Nucleus accumbens (tissue), 56 donors: ENCODE data around the gene EN2.

Experiments used
- DNase-seq, 56 donors: peaks; one replicate each; lab custom pipeline; 2025; lab: John Stamatoyannopoulos, UW

EN2 gene

DNA sequence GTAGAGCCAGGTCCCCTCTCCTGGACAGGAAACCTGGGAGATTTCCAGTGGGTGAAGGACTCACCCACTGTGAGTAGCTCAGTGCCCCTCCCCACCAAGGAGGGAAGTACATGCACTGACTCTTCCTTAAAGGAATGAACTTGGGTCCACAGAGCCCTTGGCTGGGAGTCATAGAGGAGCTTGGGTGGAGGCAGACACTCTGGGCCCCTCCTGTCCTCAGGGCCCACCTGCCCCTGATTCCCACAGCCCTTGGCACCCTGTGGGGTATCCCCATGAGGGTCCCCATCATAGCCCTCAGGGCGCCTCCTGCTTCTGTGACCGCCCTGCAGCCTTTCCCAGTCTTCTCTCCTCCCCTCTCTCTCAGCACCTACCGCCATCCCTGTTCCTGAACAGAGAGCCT lies 3.7 kb downstream of the EN2 start:
- DNase-seq = no peak

- no peak for DNase-seq
Measured at GRCh38 chr7:155462163-155462735, 4.3 kb downstream of the EN2 start.

GRCh38 chr7:155463114-155463811 lies 5.3 kb downstream of the EN2 start:
- DNase-seq = no peak

- DNase-seq = no peak
Measured at GRCh38 chr7:155464183-155464582, 6.3 kb downstream of the EN2 start.

GRCh38 chr7:155464948-155465739 lies 7.2 kb downstream of the EN2 start:
- DNase-seq = no peak

DNA sequence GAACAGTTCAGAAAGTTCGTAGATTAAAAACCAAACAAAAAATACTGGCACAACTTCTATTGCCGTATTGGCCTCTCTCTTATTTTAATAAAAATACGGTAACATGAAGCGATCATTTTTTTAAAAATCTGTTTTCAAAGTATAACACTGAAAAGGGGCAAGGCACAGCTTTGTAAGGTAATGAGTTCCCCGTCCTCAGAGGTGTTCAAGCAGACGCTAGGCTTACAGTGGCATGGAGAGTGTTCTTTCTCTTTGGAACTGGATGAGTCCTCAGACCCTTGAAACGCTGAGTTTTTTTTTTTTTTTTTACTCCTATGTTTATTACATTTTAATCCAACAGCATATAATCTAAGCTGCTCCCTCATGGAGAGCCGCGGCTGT lies 7.8 kb downstream of the EN2 start:
- DNase-seq = no peak

DNA sequence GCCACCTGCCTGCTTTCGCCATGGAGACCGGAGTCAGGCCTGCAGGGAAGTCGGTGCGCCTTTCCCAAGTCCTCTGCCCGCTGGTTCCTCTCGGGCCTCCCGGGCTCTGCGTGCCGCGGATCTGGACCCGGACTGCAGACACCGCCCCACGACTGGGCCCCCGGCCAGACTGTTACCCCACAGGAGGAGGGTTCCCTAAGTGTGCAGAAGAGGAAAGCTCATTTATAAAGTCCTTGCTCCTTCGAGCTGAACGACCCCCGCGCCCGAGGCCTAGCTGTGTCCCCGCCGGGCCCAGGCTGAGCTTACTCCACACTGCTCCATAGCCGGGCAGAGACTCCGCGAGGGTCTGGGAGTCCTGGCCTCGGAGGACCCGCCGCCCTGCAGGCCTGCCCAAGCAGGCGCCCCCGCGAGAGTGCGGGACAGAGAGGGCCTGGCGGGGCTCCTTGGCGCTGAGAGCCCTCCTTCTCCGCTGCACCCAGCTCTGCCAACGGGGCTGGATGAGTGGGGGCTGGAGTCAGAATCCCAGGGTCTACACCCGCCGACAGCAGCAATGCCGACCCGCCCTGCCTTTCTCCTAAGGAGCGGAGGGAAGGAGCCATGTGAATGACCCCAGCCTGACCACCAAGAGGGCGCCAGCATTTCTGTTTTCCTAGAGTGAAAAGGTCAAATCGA lies 8.3 kb downstream of the EN2 start:
- no peak for DNase-seq

GRCh38 chr7:155466814-155467733 lies 9.1 kb downstream of the EN2 start:
- no peak for DNase-seq

DNA sequence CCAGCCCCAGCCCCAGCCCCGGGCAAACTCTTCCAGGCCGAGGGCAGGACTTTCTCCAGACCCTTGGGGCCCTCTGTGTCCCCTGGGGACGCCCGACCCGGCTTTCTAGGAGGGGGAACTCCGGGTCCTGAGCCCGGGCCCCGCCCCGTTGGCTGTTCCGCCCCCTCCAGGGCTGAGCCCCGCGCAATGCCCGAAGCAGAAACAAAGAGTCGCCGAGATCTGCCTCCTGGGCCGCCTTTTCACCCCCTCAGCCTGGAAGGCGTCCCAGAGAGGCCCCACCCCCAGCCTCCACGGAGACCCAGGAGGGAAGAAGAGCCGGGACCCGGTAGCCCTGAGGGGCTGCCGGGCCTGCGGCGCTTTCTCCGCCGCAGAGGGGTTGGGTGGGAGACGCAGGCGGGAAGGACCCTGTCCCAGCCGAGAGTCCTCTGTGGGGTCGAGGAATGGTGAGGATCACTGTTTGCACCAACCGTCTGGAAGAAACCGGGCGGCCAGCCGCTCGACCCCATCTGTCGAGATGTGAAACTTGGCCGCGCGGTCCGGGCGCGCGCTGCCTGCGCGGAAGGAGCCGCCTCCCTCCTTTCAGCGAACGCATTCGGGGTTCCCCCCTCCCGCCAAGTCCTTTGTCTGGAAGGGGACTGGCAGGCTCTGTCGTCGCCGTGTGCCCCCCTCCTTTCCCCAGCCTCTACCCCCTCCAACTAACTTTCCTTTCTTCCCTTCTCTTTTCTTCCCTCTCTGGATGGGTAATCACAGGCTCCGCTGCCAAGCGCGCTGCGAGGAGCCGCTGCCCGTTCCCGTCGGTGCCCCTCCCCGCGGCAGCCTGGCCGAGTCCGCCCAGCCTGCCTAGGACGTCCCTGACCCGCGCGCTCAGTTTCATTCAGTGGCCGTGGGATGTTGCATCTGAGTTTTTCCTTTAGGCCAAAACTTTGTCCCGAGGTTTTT lies 10.2 kb downstream of the EN2 start:
- DNase-seq = no peak

GRCh38 chr7:155468785-155469148 lies 10.8 kb downstream of the EN2 start:
- DNase-seq = no peak

- DNase-seq = no peak
Measured at GRCh38 chr7:155469311-155470185, 11.6 kb downstream of the EN2 start.

- no peak for DNase-seq
Measured at GRCh38 chr7:155470186-155470487, 12.2 kb downstream of the EN2 start.

DNA sequence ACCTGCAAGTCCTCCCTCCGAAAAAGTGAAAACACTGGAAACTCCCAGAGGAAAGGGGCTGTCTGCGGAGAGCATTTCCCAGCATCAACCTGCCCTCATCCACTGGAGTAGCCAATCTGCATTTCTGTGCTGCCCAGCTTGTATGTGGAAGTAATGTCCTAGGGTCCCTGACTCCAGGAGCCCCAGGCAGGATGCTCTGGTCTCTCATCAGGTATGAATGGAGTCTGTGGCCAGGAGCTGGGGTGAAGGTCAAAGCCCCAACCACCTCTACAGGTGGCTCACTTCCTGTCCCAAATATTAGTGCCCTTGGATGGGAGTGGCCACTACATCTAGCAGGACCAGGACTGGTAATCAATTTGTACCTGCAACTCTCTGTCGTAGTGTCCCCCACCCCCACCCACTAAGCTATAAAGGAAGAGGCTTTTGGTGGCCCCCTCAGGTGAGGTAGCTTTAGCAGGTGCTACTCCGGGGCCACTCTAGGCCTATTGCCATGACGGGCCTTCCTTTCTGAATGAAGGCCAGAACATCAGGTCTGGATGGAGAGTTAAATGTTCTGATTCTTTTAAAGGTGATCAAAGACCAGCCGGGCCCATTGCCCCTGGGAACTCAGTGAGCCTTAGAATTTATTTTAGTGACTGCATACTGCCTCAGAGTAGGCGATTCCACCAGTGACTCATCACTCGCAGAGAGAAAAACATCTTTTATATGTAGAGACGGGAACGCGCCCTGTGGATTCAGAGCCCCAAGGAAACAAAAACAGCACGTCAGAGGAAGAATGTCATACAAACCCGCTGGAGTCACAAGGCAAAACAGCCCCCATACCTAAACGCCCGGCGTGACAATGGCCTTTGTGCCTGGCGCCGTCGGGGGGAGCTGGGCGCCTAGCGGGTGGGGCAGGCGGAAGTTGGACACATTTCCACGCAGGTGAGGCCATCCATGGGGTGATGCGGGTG lies 13.0 kb downstream of the EN2 start:
- DNase-seq = no peak

DNA sequence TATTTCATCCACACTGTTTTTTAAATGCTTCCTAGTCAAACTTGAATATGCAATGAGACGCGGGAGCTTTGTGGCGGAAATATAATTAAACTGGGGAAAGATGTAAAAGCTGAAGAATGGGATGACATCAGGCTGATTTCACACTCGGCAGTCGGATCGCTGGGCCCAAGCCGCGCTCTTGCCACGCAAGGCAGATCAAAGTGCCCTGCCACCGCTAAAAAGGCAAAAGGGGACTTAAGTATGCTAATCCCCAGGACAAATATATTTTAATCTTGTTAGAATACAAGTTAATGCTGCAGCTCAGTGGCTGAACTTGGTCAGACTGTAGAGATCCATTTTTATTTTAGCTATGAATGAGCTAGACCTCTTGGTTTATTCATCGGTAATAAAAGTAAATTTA lies 13.8 kb downstream of the EN2 start:
- DNase-seq = no peak

DNA sequence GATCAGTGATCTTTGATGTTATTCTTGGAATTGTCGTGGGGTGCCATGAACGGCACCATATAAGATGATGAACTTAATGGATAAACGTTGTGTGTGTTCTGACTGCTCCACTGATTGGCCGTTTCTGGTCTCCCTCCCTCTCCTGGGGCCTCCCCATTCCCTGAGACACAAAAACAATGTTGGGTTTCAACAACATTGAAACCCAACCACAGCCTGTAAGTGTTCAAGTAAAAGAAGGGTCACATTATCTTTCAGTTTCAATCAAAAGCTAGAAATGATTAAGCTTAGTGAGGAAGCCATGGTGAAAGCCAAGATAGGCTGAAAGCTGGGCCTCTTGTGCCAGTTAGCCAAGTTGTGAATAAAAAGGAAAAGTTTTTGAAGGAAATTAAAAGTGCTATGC lies 19.5 kb downstream of the EN2 start:
- no peak for DNase-seq

DNA sequence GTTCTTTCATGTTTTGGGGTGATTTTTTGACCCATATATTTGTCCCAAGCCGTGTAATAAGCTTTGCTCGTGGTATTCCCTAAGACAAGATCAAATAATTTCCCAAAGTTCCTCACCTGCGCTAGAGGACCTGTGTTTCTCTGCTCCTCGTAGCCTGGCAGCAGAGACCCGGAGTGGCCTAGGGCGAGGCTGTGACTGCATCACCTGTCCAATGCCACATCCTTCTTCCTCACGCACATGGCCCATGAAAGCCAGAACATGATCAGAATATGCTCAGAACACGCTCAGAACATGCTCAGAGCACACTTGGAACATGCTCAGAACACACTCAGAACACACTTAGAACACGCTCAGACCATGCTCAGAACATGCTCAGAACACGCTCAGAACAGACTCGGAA lies 23.8 kb downstream of the EN2 start:
- DNase-seq = no peak

- DNase-seq = no peak
Measured at GRCh38 chr7:155482511-155483183, 24.7 kb downstream of the EN2 start.
